NT2/D1 (cell line): ENCODE measurements around the gene ELOVL4.

ENCODE experiments used
- SUZ12 ChIP-seq: IDR thresholded peaks from 2 replicates; pipeline ENCODE4 v1.6.1; 2011; ENCODE audit not compliant: insufficient read length, insufficient read depth; ENCODE audit errors: extremely low read depth
- YY1 ChIP-seq: IDR thresholded peaks from 2 replicates; pipeline ENCODE4 v1.6.1; 2011; ENCODE audit not compliant: insufficient read length, insufficient read depth
- ZNF274 ChIP-seq: IDR thresholded peaks from 2 replicates; pipeline ENCODE4 v1.6.1; 2011; ENCODE audit warnings: mild to moderate bottlenecking, low read depth, low read length

DNA sequence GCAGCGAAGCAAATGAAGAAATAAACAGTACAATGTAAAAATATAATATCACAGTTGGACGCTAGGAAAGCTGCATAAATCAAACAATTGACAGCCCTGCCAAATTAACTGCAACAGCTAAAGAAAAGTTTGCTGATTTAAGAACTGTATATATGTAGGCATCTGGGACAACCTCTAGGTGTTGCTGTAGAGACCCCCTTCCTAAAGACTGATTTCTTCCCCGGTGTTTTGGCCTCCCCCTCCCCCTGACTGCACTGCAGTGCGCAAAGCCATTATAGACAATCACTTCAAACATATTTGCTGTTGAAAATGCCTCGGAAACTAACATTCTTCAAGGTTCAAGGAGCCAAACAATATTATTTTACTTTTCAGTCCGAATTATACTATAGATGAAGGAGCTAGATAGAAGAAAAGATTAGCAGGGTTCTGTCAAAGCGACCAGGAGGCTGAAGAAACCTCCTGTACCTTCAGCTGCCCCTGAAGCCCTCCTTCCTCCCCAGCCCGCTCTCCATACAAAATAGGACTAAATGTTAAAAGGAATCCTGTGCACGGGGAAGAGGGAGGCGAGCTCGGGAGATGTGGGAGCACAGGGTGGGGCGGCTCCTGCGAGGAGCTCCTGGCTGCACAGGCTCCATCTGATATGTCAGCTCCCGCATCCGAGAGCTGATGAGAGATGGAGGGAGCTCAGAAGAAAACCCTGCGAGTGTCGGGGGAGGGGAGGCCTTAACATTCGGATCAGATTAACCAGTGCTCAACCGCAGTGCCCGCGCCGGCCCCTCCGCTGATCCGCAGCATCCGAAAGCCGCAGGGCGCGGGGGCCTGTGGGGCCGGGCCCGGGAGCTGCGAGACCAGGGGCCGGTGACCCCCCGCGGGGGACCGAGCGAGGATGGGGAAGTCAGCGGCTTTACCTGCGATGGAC, 822 bp downstream of the ELOVL4 start:
- TF ChIP-seq SUZ12, result no peak
- no peak for TF ChIP-seq ZNF274
- no peak for TF ChIP-seq YY1
